HL-60 (cell line): ENCODE measurements around the gene STK25.

Experiments used
- GABPA ChIP-seq: IDR thresholded peaks from 2 replicates; pipeline ENCODE4 v1.6.1; 2012; ENCODE audit warnings: low read depth
- POLR2AphosphoS5 ChIP-seq: IDR thresholded peaks from 2 replicates; pipeline ENCODE4 v1.6.1; 2012; ENCODE audit warnings: low read depth
- TF ChIP-seq, protein P1 (sequence below): IDR thresholded peaks from one replicate; pipeline ENCODE4 v1.5.1; 2011; ENCODE audit warnings: low read length, control low read depth, inconsistent platforms; ENCODE audit not compliant: insufficient read depth
- TF ChIP-seq, protein P2 (sequence below): IDR thresholded peaks from 2 replicates; pipeline ENCODE4 v1.6.1; 2012; ENCODE audit warnings: low read depth; ENCODE audit not compliant: insufficient replicate concordance

DNA sequence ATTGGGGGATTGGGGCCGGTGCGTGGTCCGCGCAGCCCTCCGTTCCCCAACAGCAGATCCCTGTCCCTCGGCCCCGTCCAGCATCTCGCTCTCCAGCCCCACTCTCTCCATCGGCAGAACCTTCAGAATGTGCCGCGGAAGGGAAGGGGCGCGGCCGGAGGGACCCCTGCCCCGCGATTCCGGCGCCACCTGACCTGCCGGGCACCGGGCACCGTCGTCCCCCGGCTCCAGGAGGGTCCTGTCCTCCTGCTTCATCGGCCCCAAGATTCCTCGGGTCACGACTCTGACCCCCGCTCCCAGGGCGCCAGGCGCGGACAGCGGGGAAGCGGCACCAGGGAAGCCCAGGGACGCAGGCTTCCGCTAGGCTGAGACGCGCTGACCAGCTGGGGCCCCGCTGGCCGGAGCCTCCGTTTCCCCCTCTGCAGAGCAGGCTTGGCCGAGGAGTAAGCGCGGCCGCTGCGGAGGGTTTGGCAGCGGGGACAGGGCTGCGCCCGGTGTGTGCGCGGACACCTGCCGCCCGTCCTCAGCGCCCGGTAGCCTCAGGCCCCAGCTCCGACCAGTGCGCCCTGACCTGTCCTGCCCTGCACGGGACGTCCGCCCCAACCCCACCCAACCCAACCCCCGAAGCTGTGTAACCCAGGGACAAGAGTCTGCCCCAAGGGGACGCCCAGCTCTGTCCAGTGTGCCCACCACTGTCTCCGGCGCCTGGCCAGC lies 33.3 kb upstream of the STK25 start:
- TF ChIP-seq, protein P1, sequence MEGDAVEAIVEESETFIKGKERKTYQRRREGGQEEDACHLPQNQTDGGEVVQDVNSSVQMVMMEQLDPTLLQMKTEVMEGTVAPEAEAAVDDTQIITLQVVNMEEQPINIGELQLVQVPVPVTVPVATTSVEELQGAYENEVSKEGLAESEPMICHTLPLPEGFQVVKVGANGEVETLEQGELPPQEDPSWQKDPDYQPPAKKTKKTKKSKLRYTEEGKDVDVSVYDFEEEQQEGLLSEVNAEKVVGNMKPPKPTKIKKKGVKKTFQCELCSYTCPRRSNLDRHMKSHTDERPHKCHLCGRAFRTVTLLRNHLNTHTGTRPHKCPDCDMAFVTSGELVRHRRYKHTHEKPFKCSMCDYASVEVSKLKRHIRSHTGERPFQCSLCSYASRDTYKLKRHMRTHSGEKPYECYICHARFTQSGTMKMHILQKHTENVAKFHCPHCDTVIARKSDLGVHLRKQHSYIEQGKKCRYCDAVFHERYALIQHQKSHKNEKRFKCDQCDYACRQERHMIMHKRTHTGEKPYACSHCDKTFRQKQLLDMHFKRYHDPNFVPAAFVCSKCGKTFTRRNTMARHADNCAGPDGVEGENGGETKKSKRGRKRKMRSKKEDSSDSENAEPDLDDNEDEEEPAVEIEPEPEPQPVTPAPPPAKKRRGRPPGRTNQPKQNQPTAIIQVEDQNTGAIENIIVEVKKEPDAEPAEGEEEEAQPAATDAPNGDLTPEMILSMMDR = no peak
- TF ChIP-seq POLR2AphosphoS5 (no peak), GABPA (no peak)
- TF ChIP-seq, protein P2, sequence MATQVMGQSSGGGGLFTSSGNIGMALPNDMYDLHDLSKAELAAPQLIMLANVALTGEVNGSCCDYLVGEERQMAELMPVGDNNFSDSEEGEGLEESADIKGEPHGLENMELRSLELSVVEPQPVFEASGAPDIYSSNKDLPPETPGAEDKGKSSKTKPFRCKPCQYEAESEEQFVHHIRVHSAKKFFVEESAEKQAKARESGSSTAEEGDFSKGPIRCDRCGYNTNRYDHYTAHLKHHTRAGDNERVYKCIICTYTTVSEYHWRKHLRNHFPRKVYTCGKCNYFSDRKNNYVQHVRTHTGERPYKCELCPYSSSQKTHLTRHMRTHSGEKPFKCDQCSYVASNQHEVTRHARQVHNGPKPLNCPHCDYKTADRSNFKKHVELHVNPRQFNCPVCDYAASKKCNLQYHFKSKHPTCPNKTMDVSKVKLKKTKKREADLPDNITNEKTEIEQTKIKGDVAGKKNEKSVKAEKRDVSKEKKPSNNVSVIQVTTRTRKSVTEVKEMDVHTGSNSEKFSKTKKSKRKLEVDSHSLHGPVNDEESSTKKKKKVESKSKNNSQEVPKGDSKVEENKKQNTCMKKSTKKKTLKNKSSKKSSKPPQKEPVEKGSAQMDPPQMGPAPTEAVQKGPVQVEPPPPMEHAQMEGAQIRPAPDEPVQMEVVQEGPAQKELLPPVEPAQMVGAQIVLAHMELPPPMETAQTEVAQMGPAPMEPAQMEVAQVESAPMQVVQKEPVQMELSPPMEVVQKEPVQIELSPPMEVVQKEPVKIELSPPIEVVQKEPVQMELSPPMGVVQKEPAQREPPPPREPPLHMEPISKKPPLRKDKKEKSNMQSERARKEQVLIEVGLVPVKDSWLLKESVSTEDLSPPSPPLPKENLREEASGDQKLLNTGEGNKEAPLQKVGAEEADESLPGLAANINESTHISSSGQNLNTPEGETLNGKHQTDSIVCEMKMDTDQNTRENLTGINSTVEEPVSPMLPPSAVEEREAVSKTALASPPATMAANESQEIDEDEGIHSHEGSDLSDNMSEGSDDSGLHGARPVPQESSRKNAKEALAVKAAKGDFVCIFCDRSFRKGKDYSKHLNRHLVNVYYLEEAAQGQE = no peak
